ENCODE results near the gene RELB. TPM values are rescaled to one million over a fixed set of nuclear protein-coding genes. Genes with fewer than 3 reads are reported as not detected.

Gene RELB
- total and polyA plus RNA-seq, 9 of the 15 experiments (the other 6 are each of a cell fraction or from before 2014, with no cell fraction given) = 0.15 to 1.1 (median 0.28) TPM; not detected in 2

DNA sequence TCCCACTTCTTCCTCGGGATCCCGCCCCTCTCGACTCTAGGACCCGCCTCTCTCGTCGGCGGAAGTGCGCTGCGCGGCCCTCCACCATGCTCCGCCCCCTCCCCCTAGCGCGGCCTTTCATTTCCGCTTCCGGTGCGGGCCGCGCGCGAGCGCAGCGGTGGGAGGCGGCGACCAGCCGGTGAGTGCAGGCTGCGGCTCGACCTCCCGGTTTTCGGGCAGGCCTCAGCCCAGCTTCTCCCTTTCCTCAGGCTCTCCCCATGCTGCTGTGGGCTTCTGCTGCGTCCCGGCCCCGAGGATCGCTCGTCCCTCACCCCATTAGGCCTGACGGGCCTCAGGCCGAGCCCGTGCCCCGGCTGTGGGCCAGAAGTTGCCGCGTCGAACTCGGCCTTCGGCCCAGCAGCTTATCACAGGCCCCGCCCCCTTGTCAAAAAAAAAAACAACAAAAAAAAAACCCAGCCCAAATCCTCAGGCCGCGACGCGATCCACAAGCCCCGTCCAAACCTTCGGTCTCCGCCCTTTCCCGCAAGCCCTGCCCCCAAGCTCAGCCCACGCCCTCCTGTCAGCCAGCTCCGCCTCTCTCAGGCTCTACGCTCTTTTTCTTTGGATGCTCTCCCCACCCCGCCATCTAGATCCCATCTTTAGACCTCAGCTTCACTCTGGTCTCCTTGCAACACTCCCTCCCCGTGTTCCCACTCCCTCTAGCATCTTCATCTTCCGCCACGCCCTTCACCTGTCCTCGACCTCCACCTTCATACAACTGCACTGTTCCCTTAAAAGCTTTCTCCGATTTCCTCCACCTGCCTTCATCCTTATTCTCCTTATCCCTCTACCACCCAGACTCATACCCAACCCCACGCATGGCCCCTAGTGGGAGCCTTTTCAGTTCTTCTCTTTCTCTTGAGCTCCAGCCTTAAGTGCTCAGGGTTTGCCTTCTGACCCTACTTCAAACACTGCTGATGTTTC lies 37.9 kb downstream of the RELB start, which contains the start of gene CLASRP (continued):
- TF ChIP-seq, protein P1, sequence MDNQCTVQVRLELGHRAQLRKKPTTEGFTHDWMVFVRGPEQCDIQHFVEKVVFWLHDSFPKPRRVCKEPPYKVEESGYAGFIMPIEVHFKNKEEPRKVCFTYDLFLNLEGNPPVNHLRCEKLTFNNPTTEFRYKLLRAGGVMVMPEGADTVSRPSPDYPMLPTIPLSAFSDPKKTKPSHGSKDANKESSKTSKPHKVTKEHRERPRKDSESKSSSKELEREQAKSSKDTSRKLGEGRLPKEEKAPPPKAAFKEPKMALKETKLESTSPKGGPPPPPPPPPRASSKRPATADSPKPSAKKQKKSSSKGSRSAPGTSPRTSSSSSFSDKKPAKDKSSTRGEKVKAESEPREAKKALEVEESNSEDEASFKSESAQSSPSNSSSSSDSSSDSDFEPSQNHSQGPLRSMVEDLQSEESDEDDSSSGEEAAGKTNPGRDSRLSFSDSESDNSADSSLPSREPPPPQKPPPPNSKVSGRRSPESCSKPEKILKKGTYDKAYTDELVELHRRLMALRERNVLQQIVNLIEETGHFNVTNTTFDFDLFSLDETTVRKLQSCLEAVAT (IDR thresholded peaks at IDR 0.05) = peak; percentile 13 to 19; a peak in 2 of 4 replicates
- 0 out of 2 replicates have a peak, but pooled peaks have one; percentile 61 for TF ChIP-seq RBM14 (IDR thresholded peaks at IDR 0.05; ENCODE audit: borderline replicate concordance, insufficient read depth, low read depth, low read length)
- TF ChIP-seq NUFIP1 (IDR thresholded peaks at IDR 0.05; ENCODE audit: partially characterized antibody) = peak; percentile 4
- peak; percentile 72 for TF ChIP-seq ATF7 (IDR thresholded peaks at IDR 0.05)
- no peak for TF ChIP-seq RBM34 (IDR thresholded peaks at IDR 0.05; ENCODE audit: borderline replicate concordance, insufficient read depth, low read length)
- peak; percentile 97 for TF ChIP-seq POLR2G (IDR thresholded peaks at IDR 0.05; ENCODE audit: low read depth, low read length)
- peak; percentile 97 for TF ChIP-seq SUPT5H (IDR thresholded peaks at IDR 0.05)
- peak; percentile 99 for TF ChIP-seq GABPA (tag; conservative IDR thresholded peaks at IDR 0.05; ENCODE audit: low read depth)
- TF ChIP-seq C11orf30 (IDR thresholded peaks at IDR 0.05; ENCODE audit: low read depth) = peak; percentile 65
- TF ChIP-seq CXXC5 (CRISPR knock-in tag; IDR thresholded peaks at IDR 0.05) = peak; percentile 96
- TF ChIP-seq L3MBTL2 (IDR thresholded peaks at IDR 0.05) = peak; percentile 57; the same call in 1 of the 2 replicates
- TF ChIP-seq ZEB2 (IDR thresholded peaks at IDR 0.05) = no peak
- no peak for TF ChIP-seq ZKSCAN8 (CRISPR knock-in tag; IDR thresholded peaks at IDR 0.05)
- TF ChIP-seq SAP30 (IDR thresholded peaks at IDR 0.05; ENCODE audit: borderline replicate concordance, insufficient read depth, low read depth, low read length, poor library complexity, severe bottlenecking) = peak; percentile 96
- 0 out of 2 replicates have a peak, but pooled peaks have one; percentile 54 for TF ChIP-seq NR3C1 (CRISPR knock-in tag; IDR thresholded peaks at IDR 0.05)
- peak; percentile 43 for TF ChIP-seq HDAC2 (IDR thresholded peaks at IDR 0.05)
- TF ChIP-seq, protein P2, sequence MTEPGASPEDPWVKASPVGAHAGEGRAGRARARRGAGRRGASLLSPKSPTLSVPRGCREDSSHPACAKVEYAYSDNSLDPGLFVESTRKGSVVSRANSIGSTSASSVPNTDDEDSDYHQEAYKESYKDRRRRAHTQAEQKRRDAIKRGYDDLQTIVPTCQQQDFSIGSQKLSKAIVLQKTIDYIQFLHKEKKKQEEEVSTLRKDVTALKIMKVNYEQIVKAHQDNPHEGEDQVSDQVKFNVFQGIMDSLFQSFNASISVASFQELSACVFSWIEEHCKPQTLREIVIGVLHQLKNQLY (CRISPR knock-in tag; conservative IDR thresholded peaks at IDR 0.05) = no peak
- 0 out of 2 replicates have a peak, but pooled peaks have one; percentile 17 for TF ChIP-seq ZNF224 (CRISPR knock-in tag; IDR thresholded peaks at IDR 0.05)
- TF ChIP-seq FOXA1 (IDR thresholded peaks at IDR 0.05; ENCODE audit: borderline replicate concordance) = no peak
- no peak for TF ChIP-seq PURB (CRISPR knock-in tag; IDR thresholded peaks at IDR 0.05; ENCODE audit: low read depth)
- TF ChIP-seq MYC (IDR thresholded peaks at IDR 0.05; ENCODE audit: low read depth, low read length) = peak; percentile 84; the same call in 1 of the 2 replicates
- peak; percentile 68; the same call in 1 of the 2 replicates for TF ChIP-seq MYC (CRISPR knock-in tag; IDR thresholded peaks at IDR 0.05; ENCODE audit: borderline replicate concordance, low read depth)
- no peak for TF ChIP-seq ETV6 (IDR thresholded peaks at IDR 0.05; ENCODE audit: borderline replicate concordance in 1 of 2, low read depth in 2 of 2, low read length in 1 of 2)
- TF ChIP-seq ETV6 (CRISPR knock-in tag; IDR thresholded peaks at IDR 0.05; ENCODE audit: borderline replicate concordance) = peak; percentile 61; the same call in 1 of the 2 replicates
- TF ChIP-seq ZNF121 (CRISPR knock-in tag; conservative IDR thresholded peaks at IDR 0.05) = no peak; the same call in 1 of the 2 replicates
- no peak for TF ChIP-seq ZNF174 (CRISPR knock-in tag; IDR thresholded peaks at IDR 0.05)
- peak; percentile 69 for TF ChIP-seq HCFC1 (IDR thresholded peaks at IDR 0.05; ENCODE audit: low read depth, low read length)

All from K562 (cell line).